SK-N-SH (cell line): ENCODE data around the gene SPRED3. TPM values are rescaled to one million over a fixed set of nuclear protein-coding genes. Genes with fewer than 3 reads are reported as not detected.

Experiments used
- CTCF ChIA-PET: fragments of 300-600, 350-600 bp; formaldehyde crosslinking; extraction: SDS; loops from one replicate; lab custom pipeline; 2021; lab: Yijun Ruan, JAX
- POLR2A ChIA-PET: fragments of 350-600 bp; sonication (Branson Sonifier 250); formaldehyde crosslinking; extraction: SDS; loops from one replicate; lab custom pipeline; 2020; ENCODE audit warnings: antibody characterized with exemption, inconsistent platforms; lab: Yijun Ruan, JAX
- DNase-seq: peaks from one replicate; pipeline ENCODE4 v3.0.0; 2012
- H2AFZ ChIP-seq: fragments of 200-600 bp; sonication (generic); 2 replicates; pipeline ENCODE4 v1.8.1; 2016; ENCODE audit warnings: antibody characterized with exemption, mild to moderate bottlenecking, low read depth
- H3F3A ChIP-seq: fragments of 200-600 bp; sonication (generic); replicated peaks from 2 replicates; pipeline ENCODE3; 2016; ENCODE audit warnings: antibody characterized with exemption, mild to moderate bottlenecking; ENCODE audit not compliant: insufficient read depth
- H3K27ac ChIP-seq, 2 experiments: fragments of 200-500 bp in 1 of 2; fragments of 200-600 bp in 1 of 2; sonication (Bioruptor generic) in 1 of 2; sonication (generic), shearing (Covaris generic) in 1 of 2; 2 replicates each; pipeline versions ENCODE4 v1.5.1 to v1.6.1; 2014 to 2016; ENCODE audit warnings: low read depth in 2 of 2, inconsistent platforms in 1 of 2, low read length in 1 of 2, mild to moderate bottlenecking in 1 of 2, mixed read lengths in 1 of 2
- H3K27me3 ChIP-seq: fragments of 200-600 bp; sonication (generic), shearing (Covaris generic); 2 replicates; pipeline ENCODE4 v1.6.1; 2016; ENCODE audit warnings: mixed run types; ENCODE audit not compliant: insufficient read depth
- H3K36me3 ChIP-seq, 2 experiments: fragments of 200-500 bp in 1 of 2; fragments of 200-600 bp in 1 of 2; sonication (Bioruptor generic) in 1 of 2; sonication (generic) in 1 of 2; replicated peaks in 1 of 2; 2 replicates each; pipeline versions ENCODE3 to v1.5.1; 2014 to 2016; ENCODE audit warnings: low read length in 1 of 2, mild to moderate bottlenecking in 1 of 2; ENCODE audit not compliant: insufficient read depth in 2 of 2, control insufficient read depth in 1 of 2
- H3K4me1 ChIP-seq, 2 experiments: fragments of 200-500 bp in 1 of 2; fragments of 200-600 bp in 1 of 2; sonication (Bioruptor generic) in 1 of 2; sonication (generic), shearing (Covaris generic) in 1 of 2; 2 replicates each; pipeline versions ENCODE4 v1.5.1 to v1.6.1; 2014 to 2016; ENCODE audit warnings: low read depth in 1 of 2, low read length in 1 of 2, mixed run types in 1 of 2; ENCODE audit not compliant: insufficient read depth in 2 of 2, control insufficient read depth in 1 of 2
- H3K4me2 ChIP-seq: fragments of 200-600 bp; sonication (generic), shearing (Covaris generic); 2 replicates; pipeline ENCODE4 v1.6.1; 2017; ENCODE audit warnings: mixed run types
- H3K4me3 ChIP-seq, 2 experiments: fragments of 200-500 bp in 1 of 2; fragments of 200-600 bp in 1 of 2; sonication (Bioruptor generic) in 1 of 2; sonication (generic), shearing (Covaris generic) in 1 of 2; 2 replicates each; pipeline versions ENCODE4 v1.5.1 to v1.8.1; 2014 to 2016; ENCODE audit warnings: low read depth in 2 of 2, inconsistent platforms in 1 of 2, low read length in 1 of 2, mild to moderate bottlenecking in 1 of 2, mixed read lengths in 1 of 2, moderate library complexity in 1 of 2
- H3K79me2 ChIP-seq: fragments of 200-600 bp; sonication (generic); 2 replicates; pipeline ENCODE4 v1.8.1; 2017; ENCODE audit warnings: mild to moderate bottlenecking; ENCODE audit not compliant: insufficient read depth
- H3K9ac ChIP-seq: fragments of 200-600 bp; sonication (generic); 2 replicates; pipeline ENCODE4 v1.6.1; 2017; ENCODE audit warnings: mixed run types
- H3K9me2 ChIP-seq: fragments of 200-600 bp; sonication (generic); 2 replicates; pipeline ENCODE4 v1.6.1; 2017; ENCODE audit warnings: mixed run types
- H3K9me3 ChIP-seq: fragments of 200-600 bp; sonication (generic); 2 replicates; pipeline ENCODE4 v1.6.1; 2017; ENCODE audit warnings: mixed run types, mild to moderate bottlenecking, moderate library complexity
- H4K20me1 ChIP-seq: fragments of 200-600 bp; sonication (generic); 2 replicates; pipeline ENCODE4 v1.6.1; 2017; ENCODE audit warnings: mild to moderate bottlenecking, mixed run types; ENCODE audit not compliant: insufficient read depth
- EZH2phosphoT487 ChIP-seq: fragments of 200-600 bp; sonication (generic); IDR thresholded peaks from 2 replicates; pipeline ENCODE4 v1.6.1; 2017; ENCODE audit warnings: low read depth, mixed run types, mild to moderate bottlenecking, antibody characterized with exemption, moderate library complexity, borderline replicate concordance
- FOSL2 ChIP-seq: IDR thresholded peaks from 2 replicates; pipeline ENCODE4 v1.4.0; 2012; ENCODE audit warnings: low read depth, mild to moderate bottlenecking, moderate library complexity, borderline replicate concordance
- FOXM1 ChIP-seq: IDR thresholded peaks from 2 replicates; pipeline ENCODE4 v1.4.0; 2012; ENCODE audit warnings: low read depth, mild to moderate bottlenecking
- GABPA ChIP-seq: IDR thresholded peaks from 2 replicates; pipeline ENCODE4 v1.4.0; 2012; ENCODE audit warnings: low read depth, mild to moderate bottlenecking
- RCOR1 ChIP-seq: fragments of 150-350 bp; IDR thresholded peaks from 2 replicates; pipeline ENCODE4 v1.6.1; 2017; ENCODE audit warnings: antibody characterized with exemption, low read length
- RXRA ChIP-seq: IDR thresholded peaks from 2 replicates; pipeline ENCODE4 v1.4.0; 2012; ENCODE audit warnings: low read depth, mild to moderate bottlenecking, borderline replicate concordance
- SIN3A ChIP-seq: IDR thresholded peaks from 2 replicates; pipeline ENCODE4 v1.6.1; 2012; ENCODE audit warnings: low read depth, mild to moderate bottlenecking, low read length, moderate library complexity, borderline replicate concordance
- TAF1 ChIP-seq: IDR thresholded peaks from 2 replicates; pipeline ENCODE4 v1.6.1; 2012; ENCODE audit warnings: low read depth, mild to moderate bottlenecking, low read length, moderate library complexity, borderline replicate concordance
- TEAD4 ChIP-seq: IDR thresholded peaks from 2 replicates; pipeline ENCODE4 v1.4.0; 2012; ENCODE audit warnings: mild to moderate bottlenecking, borderline replicate concordance; ENCODE audit not compliant: insufficient read depth
- WGBS: methylation state at CpG from one replicate; pipeline ENCODE4 v1.1.6; 2017; ENCODE audit warnings: low lambda C conversion rate; 5-methylcytosine and 5-hydroxymethylcytosine counted together
- polyA plus RNA-seq, 3 experiments: library from polyadenylated mRNA; depleted of rRNA; stranded (reverse); fragments of >200 nt; gene quantifications; 2 replicates each; pipeline ENCODE4 v1.2.3, GENCODE V29; 2012
- TF ChIP-seq, protein P1 (sequence below): fragments of 150-350 bp; IDR thresholded peaks from 2 replicates; pipeline ENCODE4 v1.6.1; 2016; ENCODE audit warnings: mild to moderate bottlenecking, low read depth, low read length
- TF ChIP-seq, protein P2 (sequence below): fragments of 150-350 bp; IDR thresholded peaks from 2 replicates; pipeline ENCODE4 v1.6.1; 2017; ENCODE audit warnings: antibody characterized with exemption, low read length, low read depth, borderline replicate concordance
- TF ChIP-seq, protein P3 (sequence below): IDR thresholded peaks from 2 replicates; pipeline ENCODE4 v1.4.0; 2012; ENCODE audit warnings: low read depth
- TF ChIP-seq, protein P4 (sequence below): IDR thresholded peaks from 2 replicates; pipeline ENCODE4 v1.4.0; 2012; ENCODE audit warnings: low read depth, borderline replicate concordance

Gene SPRED3
- polyA plus RNA-seq, 1 of the 3 experiments (the other 2 are of a cell fraction): 11.1 TPM

DNA sequence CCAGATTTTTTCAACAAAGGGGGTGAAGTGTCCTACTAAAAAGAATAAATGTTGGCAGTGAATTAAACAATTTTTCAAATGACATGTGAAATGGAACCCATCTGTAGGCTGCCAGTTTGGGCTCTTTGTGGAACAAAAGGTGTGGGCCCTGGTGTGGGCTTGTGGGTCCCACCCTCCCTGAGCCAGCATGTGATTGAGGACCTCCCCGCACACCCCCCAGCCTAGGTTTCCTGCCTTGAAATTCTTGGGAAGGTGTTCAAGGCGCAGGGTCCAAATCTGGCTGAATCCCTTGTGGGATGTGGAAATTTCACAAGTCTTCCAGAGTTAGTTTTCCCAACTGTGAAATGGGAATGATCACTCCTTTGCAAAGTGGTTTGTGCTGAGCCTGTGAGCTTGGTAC is 4.8 kb upstream of the SPRED3 start:
- Histone ChIP-seq H3K9me3 (no peaks in the 10 kb centered on the region), H3K36me3 (peaks cover 12 to 41% of the 10 kb centered on the region in 2 experiments), H4K20me1 (0 out of 2 replicates have a peak, but pooled peaks cover 8% of the 10 kb centered on the region), H3K27ac (no peak overlapping the region), H3K4me1 (peaks cover 0 to 7% of the 10 kb centered on the region in 2 experiments; a peak in 1 of 4 replicates), H3K4me3 (no peak overlapping the region), H3K9me2 (no peaks in the 10 kb centered on the region), H3F3A (peaks cover 12% of the 10 kb centered on the region), H3K9ac (no peak overlapping the region), H2AFZ (no peak overlapping the region), H3K79me2 (peaks cover 17% of the 10 kb centered on the region), H3K4me2 (no peak overlapping the region), H3K27me3 (no peaks in the 10 kb centered on the region)
- TF ChIP-seq TAF1: no peak
- TF ChIP-seq TEAD4: no peak
- no peak for TF ChIP-seq FOXM1
- TF ChIP-seq, protein P1, sequence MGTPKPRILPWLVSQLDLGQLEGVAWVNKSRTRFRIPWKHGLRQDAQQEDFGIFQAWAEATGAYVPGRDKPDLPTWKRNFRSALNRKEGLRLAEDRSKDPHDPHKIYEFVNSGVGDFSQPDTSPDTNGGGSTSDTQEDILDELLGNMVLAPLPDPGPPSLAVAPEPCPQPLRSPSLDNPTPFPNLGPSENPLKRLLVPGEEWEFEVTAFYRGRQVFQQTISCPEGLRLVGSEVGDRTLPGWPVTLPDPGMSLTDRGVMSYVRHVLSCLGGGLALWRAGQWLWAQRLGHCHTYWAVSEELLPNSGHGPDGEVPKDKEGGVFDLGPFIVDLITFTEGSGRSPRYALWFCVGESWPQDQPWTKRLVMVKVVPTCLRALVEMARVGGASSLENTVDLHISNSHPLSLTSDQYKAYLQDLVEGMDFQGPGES: no peak
- TF ChIP-seq EZH2phosphoT487: no peak
- TF ChIP-seq FOSL2: no peak
- TF ChIP-seq, protein P2, sequence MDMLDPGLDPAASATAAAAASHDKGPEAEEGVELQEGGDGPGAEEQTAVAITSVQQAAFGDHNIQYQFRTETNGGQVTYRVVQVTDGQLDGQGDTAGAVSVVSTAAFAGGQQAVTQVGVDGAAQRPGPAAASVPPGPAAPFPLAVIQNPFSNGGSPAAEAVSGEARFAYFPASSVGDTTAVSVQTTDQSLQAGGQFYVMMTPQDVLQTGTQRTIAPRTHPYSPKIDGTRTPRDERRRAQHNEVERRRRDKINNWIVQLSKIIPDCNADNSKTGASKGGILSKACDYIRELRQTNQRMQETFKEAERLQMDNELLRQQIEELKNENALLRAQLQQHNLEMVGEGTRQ: no peak
- TF ChIP-seq, protein P3, sequence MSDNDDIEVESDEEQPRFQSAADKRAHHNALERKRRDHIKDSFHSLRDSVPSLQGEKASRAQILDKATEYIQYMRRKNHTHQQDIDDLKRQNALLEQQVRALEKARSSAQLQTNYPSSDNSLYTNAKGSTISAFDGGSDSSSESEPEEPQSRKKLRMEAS: no peak
- TF ChIP-seq RXRA: no peak
- no peak for TF ChIP-seq GABPA
- no peak for TF ChIP-seq SIN3A
- no peak for TF ChIP-seq RCOR1
- TF ChIP-seq, protein P4, sequence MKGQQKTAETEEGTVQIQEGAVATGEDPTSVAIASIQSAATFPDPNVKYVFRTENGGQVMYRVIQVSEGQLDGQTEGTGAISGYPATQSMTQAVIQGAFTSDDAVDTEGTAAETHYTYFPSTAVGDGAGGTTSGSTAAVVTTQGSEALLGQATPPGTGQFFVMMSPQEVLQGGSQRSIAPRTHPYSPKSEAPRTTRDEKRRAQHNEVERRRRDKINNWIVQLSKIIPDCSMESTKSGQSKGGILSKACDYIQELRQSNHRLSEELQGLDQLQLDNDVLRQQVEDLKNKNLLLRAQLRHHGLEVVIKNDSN: no peak
- ChIA-PET POLR2A (no interaction called here), CTCF (interaction anchor here (1.5 to 1.8 kb wide), 3 partner anchors 8 to 482 kb away, joined by 3 to 8 read pairs (median 4); no protein-coding TSS in a partner anchor)
- DNase-seq: no peak
- 100% methylated on average over 2 of the region's 2 CpGs for WGBS
